ENCODE data around the gene TENM4.

GRCh38 chr11:79377406-79377805 is 63.4 kb downstream of the TENM4 start:
- TF ChIP-seq CTCF (IDR thresholded peaks at IDR 0.05): no peak
- no peak for TF ChIP-seq POLR2A (IDR thresholded peaks at IDR 0.05)
- no peak for TF ChIP-seq POLR2AphosphoS5 (IDR thresholded peaks at IDR 0.05)
